Measurements from ENCODE around the gene AFG1L.

The AFG1L gene

DNA sequence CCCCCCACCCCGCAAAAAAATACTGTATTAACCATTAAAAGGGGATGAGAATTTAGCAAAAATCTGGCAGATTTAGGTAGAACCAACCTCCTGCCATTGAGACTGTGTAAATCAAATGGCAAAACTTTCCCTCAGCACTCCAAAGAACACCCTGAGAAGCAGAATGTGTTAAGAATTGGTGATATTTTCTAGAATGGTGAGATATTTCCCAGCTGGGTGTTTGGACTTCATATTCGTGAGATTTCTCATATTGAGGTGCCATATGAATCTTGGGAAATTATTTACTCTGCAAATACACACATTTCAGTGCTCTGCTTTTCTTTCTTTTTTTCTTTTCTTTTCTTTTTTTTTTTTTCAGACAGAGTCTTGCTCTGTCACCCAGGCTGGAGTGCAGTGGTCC, 199.6 kb downstream of the AFG1L start:
- H3K27ac ChIP-seq = no peak overlapping the region

DNA sequence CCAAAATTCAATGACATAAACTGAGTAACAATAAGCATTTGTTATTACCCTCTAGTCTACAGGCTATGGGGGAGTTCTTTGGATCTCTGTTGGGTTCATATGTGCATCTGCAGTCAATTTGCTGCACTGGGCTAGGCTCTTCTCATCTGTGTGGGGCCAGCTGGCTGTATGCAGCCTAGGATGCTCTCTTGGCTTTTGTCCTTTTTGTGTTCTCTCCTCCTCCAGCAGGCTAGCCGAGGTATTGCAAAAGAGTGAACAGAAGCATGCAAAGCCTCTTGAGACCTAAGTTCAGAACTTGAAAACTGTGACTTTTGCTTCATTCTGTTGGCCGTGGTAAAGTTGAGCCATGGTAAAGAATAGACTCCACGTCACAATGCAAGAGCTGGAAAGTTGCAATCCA, 203.0 kb downstream of the AFG1L start:
- no peak overlapping the region for H3K27ac ChIP-seq
- TF ChIP-seq ZFX (IDR thresholded peaks at IDR 0.05) = no peak
- TF ChIP-seq, protein P1, sequence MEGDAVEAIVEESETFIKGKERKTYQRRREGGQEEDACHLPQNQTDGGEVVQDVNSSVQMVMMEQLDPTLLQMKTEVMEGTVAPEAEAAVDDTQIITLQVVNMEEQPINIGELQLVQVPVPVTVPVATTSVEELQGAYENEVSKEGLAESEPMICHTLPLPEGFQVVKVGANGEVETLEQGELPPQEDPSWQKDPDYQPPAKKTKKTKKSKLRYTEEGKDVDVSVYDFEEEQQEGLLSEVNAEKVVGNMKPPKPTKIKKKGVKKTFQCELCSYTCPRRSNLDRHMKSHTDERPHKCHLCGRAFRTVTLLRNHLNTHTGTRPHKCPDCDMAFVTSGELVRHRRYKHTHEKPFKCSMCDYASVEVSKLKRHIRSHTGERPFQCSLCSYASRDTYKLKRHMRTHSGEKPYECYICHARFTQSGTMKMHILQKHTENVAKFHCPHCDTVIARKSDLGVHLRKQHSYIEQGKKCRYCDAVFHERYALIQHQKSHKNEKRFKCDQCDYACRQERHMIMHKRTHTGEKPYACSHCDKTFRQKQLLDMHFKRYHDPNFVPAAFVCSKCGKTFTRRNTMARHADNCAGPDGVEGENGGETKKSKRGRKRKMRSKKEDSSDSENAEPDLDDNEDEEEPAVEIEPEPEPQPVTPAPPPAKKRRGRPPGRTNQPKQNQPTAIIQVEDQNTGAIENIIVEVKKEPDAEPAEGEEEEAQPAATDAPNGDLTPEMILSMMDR (conservative IDR thresholded peaks at IDR 0.05) = peak; percentile 45

More for the DNA sequence above, 199.6 kb downstream of the AFG1L start:
- TF ChIP-seq ZFX (IDR thresholded peaks at IDR 0.05) = no peak
- TF ChIP-seq, protein P1 (conservative IDR thresholded peaks at IDR 0.05) = no peak

DNA sequence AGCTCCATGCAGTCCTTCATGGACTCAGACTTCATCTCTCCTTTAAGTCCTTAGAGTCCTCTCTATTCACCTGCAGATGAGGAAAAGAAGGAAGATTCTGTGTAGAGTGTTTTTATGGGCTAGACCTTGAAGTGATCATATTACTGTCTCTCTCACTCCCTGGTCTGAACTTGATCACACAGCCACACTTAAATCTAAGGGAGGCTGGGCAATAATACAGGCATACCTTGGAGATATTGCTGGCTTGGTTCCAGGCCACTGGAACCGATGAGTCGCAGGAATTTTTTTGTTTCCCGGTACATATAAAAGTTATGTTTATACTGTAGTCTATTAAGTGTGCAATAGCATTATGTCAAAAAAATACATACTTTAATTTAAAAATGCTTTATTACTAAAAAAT, 206.7 kb downstream of the AFG1L start:
- TF ChIP-seq, protein P1 (conservative IDR thresholded peaks at IDR 0.05) = no peak

DNA sequence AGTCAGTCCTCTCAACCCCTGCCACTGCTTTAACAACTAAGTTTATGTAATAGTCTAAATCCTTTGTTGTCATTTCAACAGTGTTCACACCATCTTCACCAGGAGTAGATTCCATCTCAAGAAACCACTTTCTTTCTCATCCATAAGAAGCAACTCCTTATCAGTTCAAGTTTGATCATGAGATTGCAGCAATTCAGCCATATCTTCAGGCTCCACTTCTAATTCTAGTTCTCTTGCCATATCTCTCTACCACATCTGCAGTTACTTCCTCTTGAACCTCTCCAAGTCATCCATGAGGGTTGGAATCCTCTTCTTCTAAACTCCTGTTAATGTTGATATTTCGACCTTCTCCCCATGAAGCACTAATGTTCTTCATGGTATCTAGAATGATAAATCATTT, 208.0 kb downstream of the AFG1L start:
- no peak for TF ChIP-seq ZFX (IDR thresholded peaks at IDR 0.05)
- no peak overlapping the region for H3K27ac ChIP-seq

More for the DNA sequence above, 206.7 kb downstream of the AFG1L start:
- H3K27ac ChIP-seq = no peak overlapping the region

DNA sequence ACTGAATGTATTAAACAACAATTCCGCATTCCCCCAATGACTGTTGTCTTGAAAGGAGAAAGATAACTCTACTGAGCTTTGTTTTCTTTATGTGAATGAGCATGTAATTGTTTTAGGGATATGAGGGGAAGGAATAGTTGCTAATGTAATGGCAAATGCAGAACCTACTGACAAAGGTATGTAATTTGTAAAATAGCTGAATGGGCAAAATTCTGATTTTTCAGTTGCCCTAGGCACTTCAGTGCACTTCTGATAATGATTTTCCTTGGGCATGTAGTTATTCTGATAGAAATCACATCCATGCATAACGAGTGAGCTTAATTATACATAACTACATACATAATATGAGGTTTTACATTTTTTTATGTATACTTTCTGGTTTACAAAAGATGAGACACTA, 212.5 kb downstream of the AFG1L start:
- no peak overlapping the region for H3K27ac ChIP-seq
- TF ChIP-seq, protein P1 (conservative IDR thresholded peaks at IDR 0.05) = no peak
- no peak for TF ChIP-seq ZFX (IDR thresholded peaks at IDR 0.05)

DNA sequence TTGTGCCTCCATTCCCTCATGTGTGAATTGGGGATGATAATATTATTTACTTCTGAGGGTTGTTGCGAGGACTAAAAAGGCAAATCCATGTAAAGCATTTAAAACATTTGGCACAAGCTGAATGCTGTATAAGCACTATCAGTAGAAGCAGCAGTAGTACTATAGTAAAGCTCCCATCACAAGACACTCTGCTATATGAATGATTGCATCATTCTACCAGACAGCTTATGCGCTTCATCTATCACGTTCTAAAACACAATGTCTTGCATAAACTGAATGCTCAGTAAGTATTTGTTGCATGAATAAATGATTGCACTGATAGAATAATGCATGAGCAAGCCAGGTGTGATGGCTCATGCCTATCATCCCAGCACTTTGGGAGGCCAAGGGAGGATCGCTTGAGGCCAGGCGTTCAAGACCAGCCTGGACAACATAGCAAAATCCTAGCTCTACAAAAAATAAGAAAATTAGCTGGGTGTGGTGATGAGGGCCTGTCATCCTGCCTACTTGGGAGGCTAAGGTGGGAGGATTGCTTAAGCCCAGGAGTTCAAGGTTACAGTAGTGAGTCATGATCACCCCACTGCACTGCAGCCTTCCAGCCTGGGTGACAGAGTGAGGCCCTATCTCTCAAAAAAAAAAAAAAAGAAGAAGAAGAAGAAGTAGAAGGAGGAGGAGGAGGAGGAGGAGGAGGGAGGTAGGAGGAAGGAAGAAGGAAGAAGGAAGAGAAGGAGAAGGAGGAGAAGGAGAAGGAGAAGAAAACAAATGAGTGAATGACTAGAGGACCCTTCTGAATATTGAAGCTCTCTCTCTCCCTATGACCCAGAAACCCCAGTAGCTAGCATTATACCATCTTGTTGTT, 215.8 kb downstream of the AFG1L start:
- H3K27ac ChIP-seq = no peak overlapping the region
- TF ChIP-seq, protein P1 (conservative IDR thresholded peaks at IDR 0.05) = no peak
- TF ChIP-seq ZFX (IDR thresholded peaks at IDR 0.05) = no peak

DNA sequence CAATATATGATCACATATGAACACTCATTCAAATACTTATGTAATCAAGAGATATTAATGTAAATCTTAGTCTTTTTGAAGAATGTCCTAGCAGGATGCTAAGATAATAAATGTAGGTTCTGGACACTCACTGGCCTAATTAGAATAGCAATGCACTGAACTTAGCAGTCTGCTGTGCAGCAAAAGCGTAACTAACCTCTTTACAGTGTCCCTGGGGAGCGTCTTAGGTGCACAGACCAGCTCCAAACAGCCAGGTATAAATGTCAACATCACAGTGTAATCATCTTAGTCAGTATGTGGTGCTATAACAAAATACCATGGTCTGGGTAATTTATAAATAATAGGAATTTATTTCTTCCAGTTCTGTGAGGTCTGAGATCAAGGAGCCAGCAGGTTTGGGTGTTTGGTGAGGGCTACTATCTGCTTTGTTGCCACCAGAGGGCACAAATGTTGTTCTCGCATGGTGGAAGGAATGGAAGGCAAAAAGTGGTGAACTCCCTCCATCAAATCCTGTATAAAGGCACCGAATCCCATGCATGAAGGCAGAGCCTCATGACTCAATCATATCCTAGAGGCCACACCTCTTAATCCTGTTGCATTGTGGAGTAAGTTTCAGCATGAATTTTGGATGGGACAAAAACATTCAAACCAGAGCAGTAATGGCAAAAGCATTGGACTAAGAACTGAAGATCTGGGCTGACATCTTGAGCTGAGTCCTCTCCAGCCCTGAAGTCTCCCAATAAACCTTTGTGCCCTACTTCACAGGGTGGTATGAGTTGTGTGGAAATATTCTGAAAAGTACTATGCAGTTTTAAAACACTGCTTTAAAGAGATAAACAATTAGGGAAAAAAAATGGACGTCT, 224.1 kb downstream of the AFG1L start:
- no peak overlapping the region for H3K27ac ChIP-seq
- TF ChIP-seq ZFX (IDR thresholded peaks at IDR 0.05) = no peak
- TF ChIP-seq, protein P1 (conservative IDR thresholded peaks at IDR 0.05) = peak; percentile 73

Measured in C4-2B (cell line).